Mononuclear cell (primary cell): ENCODE results near the gene YPEL1. TPM values are rescaled to one million over a fixed set of nuclear protein-coding genes. Genes with fewer than 3 reads are reported as not detected.
"Not testable (repeated sequence)": the region's sequence is repeated elsewhere in the genome, so short reads cannot be mapped to it uniquely, and the experiment has no call there.

Experiments used
- H3K27me3 ChIP-seq: 2 replicates; pipeline ENCODE4 v1.6.0; 2011; ENCODE audit warnings: low read length, control low read depth; ENCODE audit not compliant: insufficient read depth
- H3K4me1 ChIP-seq: 2 replicates; pipeline ENCODE4 v1.5.1; 2011; ENCODE audit warnings: mild to moderate bottlenecking, low read length, control low read depth; ENCODE audit not compliant: insufficient read depth
- H3K4me3 ChIP-seq: 2 replicates; pipeline ENCODE4 v1.5.1; 2011; ENCODE audit warnings: mild to moderate bottlenecking, low read length, moderate library complexity
- H3K9me3 ChIP-seq: 2 replicates; pipeline ENCODE4 v1.5.1; 2011; ENCODE audit warnings: low read depth, mild to moderate bottlenecking, control low read depth, low read length
- total RNA-seq: library from RNA; depleted of rRNA; stranded (reverse); fragments of >200 nt; gene quantifications from one replicate; pipeline ENCODE4 v1.2.3, GENCODE V29; 2012

The YPEL1 gene
- total RNA-seq, 1 donor: 3.8 TPM

DNA sequence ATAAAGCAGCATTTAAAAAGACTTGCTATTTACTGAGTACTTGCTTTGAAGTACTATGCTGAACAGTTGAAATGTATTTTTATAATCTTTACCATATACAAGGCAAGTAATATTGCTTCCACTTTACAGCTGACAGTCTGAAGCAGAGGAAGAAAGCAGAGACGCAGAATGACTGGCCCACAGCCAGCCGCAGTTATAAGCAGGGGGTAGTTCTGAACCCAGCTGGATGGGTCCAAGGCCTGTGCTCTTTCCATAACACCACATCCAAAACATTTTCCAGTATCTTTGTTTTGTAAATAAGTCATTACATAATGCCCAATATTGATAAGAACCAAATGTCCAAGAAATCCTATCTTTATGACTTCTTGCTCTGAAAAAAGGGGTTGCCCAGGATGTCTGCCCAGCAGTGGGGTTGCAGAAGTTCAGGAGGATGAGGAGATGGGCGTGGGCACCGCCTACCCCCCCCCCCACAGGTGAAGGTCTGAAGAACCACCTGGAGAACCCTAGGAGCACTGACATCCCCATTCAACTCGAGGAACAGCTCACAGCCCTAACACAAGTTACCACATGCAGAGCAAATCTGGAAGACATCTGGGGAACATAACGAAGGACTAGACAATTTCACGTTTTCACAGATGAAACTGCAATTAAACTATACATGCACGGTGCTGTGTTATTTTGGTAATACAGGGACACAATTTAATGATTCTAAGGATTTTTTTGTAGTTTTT lies 24.2 kb upstream of the YPEL1 start:
- H3K4me1 ChIP-seq: peaks cover 32% of the 10 kb centered on the region
- H3K27me3 ChIP-seq: no peaks in the 10 kb centered on the region
- no peak overlapping the region for H3K4me3 ChIP-seq
- H3K9me3 ChIP-seq: no peaks in the 10 kb centered on the region

DNA sequence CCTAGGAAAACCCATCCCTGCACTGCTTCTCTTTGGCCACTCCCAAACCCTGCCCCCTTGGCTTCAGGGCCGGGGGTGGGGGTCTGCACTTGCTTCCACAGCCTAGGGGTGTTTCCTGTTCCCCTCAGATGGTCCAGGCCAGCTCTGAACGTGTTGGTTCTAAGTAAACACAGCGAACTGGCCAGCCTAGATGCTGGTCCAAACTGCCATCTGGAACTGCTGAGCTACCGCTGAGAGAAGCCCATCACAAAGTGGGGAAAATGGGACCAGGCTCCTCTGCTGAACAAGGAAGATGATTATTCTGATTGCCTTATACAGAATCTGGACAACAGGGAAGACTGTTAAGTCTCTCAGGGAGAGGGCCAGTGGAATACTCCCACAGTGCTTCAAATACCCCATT lies 23.5 kb upstream of the YPEL1 start:
- peaks cover 25% of the 10 kb centered on the region for H3K4me1 ChIP-seq
- no peak overlapping the region for H3K4me3 ChIP-seq
- no peaks in the 10 kb centered on the region for H3K27me3 ChIP-seq
- no peaks in the 10 kb centered on the region for H3K9me3 ChIP-seq

DNA sequence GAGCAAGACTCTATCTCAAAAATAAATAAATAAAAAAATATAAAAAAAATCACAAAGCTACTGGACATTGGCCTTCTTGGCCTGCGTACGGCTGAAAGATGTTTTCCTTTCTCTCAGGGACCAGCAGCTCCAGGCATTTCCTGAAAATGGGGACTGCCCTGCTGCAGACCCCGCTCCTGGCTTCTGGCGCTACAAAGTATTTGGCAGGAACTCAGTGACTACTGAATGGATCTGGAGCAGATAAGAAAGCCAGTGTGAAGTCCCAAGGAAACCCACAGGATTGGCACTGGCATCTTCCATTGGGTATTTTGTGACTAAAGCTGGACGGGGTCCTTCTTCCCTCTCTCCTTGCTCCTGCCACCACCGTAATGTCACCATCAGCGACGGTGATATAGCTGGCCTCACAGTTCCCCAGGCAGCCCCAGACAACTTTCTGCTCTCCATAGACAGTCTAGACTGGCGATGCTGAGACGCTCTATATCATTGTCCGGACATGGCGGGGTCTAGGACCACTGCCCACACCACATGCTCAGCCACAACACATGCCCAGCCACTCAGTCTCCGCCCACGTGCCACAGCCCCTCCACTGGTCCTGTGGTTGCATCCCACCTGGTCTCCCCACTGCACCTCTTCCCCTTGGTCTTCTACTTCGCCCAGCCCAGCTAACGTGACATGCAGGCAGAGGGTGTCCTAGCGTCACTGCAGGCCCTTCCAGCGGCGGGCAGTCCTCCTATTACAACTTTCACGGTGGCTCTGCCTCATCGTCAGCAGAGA lies 22.7 kb upstream of the YPEL1 start:
- H3K9me3 ChIP-seq: no peaks in the 10 kb centered on the region
- H3K4me3 ChIP-seq: no peak overlapping the region
- no peaks in the 10 kb centered on the region for H3K27me3 ChIP-seq
- peaks cover 17% of the 10 kb centered on the region for H3K4me1 ChIP-seq

DNA sequence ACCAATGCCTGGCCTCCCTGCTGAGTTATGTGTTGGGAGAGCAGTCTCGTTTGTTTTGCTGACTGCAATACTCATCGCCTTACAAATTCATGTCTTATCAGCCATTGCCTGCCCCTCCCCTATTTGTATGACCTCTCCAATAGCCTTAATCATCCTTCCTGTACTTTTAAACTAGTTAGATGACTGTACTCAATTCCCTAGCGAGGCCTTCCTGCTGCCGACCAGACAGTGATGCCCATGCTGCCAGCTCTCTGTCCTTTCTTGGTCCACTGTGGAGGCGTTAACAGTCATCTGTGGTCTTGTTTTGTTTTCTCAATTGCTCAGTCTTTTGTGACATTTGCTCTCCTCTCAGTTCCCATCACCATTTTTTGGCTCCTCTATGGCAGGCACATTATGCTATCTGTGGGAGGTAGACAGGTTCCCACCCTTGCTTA lies 20.3 kb upstream of the YPEL1 start:
- H3K4me3 ChIP-seq: no peak overlapping the region
- H3K27me3 ChIP-seq: no peaks in the 10 kb centered on the region
- no peaks in the 10 kb centered on the region for H3K4me1 ChIP-seq
- no peaks in the 10 kb centered on the region for H3K9me3 ChIP-seq

DNA sequence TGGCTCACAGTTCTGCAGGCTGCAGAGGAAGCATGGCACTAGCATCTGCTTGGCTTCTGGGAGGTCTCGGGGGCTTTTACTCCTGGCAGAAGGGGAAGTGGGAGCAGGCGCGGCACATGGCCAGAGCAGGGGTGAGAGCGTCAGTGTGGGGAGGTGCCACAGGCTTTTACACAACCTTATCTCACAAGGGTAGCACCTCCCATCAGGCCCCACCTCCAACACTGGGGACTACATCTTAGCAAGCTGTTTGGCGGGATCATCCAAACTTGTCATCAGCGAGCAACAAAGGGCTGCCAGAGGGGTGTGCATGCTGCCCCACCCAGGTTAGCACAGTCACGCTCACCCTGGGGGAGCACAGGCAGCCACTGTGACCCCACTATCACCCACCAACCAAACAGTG lies 18.9 kb upstream of the YPEL1 start:
- Histone ChIP-seq H3K27me3 (no peaks in the 10 kb centered on the region), H3K4me3 (no peak overlapping the region), H3K9me3 (no peaks in the 10 kb centered on the region), H3K4me1 (no peaks in the 10 kb centered on the region)

DNA sequence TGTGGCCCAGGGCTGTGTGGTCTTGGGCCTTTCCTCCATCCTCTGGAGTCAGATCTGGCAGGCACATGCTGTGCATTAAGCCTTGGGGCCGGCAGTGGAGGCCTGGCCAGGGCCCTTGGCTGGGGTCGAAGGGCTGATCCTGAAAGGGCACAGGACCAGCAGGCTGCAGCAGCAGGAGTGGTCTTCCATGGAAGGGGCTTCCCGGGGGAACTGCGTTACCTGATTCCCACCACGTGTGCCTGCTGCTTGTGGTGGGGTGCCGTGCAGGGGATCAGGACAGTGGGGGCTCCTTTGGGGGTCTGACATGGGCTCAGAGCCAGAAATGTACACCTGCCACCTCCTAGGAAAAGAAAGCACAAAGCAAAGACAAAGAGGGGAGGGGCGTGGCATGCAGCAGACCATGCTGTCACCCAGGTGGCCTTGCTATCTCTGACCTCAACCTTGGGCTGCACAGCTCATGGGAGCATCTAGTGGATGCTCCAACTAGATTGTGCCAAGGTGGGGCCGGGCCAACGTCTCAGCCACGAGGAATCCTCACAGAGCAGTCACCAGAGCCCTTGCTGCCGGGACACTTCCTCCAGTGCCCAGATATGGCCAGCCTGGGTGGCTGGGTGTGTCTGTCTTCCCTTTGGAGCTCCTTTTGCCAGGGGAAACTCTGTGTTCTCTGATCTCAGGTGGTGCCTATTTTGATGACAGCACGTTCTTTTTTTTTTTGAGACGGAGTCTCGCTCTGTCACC lies 17.9 kb upstream of the YPEL1 start:
- Histone ChIP-seq H3K4me3 (no peak overlapping the region), H3K27me3 (no peaks in the 10 kb centered on the region), H3K4me1 (no peaks in the 10 kb centered on the region), H3K9me3 (no peaks in the 10 kb centered on the region)

DNA sequence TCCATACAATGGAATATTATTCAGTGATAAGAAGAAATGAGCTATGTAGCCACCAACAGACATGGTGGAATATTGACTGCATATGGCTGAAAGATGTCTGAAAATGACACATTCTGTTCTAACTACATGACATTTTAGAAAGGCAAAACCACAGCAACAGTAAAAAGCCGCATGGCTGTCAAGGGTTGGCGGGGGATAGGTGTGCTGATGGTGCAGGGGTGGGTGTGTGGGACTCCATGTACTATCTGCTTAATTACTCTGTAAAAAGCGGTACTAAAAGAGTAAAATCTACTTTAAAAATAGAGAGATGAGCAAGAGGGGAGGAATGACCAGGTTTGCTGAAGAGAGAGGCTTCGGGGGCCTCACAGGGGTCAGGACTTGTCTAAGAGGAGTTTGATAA lies 16.7 kb upstream of the YPEL1 start:
- H3K4me1 ChIP-seq: no peaks in the 10 kb centered on the region
- H3K27me3 ChIP-seq: no peaks in the 10 kb centered on the region
- no peak overlapping the region for H3K4me3 ChIP-seq
- H3K9me3 ChIP-seq: no peaks in the 10 kb centered on the region

DNA sequence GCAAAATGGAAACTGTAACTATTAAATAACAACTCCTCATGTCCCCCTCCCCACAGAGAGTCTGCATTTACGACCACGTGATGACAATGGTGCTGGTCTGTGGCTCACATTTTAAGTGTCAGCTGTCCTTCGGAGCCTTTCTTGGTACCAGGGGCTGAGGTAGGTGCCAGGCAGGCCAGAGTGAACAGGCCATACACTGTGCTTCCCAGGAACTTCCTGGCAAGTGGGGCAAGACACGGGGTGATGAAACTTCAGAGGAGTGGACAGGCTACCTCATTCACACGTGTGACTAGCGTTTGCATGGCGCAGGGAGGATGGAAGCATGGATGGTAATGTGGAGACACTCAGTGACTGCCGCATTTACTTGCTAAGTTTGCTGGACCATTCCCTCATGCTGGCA lies 10.4 kb upstream of the YPEL1 start:
- Histone ChIP-seq H3K4me3 (no peak overlapping the region), H3K27me3 (no peaks in the 10 kb centered on the region), H3K4me1 (no peaks in the 10 kb centered on the region), H3K9me3 (no peaks in the 10 kb centered on the region)

DNA sequence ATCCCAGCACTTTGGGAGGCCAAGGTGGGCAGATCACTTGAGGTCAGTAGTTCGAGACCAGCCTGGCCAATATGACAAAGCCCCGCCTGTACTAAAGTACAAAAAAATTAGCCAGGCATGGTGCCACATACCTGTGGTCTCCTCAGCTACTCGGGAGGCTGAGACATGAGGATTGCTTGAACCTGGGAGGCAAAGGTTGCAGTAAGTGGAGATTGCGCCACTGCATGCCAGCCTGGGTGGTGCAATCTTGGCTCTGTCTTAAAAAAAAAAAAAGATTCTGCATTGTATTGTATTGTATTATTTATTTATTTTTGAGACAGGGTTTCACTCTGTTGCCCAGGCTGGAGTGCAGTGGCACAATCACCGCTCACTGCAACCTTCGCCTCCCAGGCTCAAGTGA lies 9.3 kb upstream of the YPEL1 start:
- not testable (repeated sequence) for H3K4me3 ChIP-seq, H3K9me3 ChIP-seq, H3K4me1 ChIP-seq, H3K27me3 ChIP-seq

DNA sequence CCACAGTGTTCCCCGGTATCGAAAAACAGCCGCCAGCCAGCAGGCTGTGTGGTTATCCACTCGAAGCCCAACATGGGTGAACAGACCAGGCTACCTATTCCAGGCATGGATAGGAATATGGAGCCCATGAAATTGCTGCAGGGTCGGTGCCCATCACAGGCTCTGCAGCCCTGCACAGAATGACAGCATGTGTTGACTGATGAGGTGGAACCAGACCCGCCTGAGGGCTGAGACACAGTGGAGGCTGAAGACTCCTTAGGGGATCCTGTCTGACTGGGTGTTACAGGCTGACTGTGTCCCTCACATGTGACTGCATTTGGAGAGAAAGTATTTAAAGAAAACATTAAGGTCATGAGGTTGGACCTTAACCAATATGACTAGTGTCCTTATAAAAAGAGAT lies 6.2 kb upstream of the YPEL1 start:
- H3K4me1 ChIP-seq: peaks cover 2% of the 10 kb centered on the region
- H3K4me3 ChIP-seq: no peak overlapping the region
- H3K27me3 ChIP-seq: no peaks in the 10 kb centered on the region
- H3K9me3 ChIP-seq: no peaks in the 10 kb centered on the region

DNA sequence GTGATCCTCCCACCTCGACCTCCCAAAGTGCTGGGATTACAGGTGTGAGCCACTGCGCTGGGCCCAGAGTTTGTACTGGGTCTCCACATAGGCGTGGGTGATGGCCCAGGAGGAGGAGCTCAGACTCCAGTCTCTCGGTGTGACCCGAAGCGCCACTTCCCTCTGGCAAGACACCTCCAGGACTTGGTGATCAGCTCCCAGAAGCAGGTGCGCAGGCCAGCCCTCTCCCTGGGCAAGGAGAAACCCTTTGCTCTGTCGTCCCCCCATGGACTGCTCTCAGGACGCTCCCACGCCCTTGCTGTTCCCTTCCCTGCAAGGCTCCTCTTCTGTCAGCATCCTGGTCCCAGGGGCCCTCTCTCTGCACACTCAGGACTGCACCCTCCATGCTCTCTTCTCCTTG lies 5.5 kb upstream of the YPEL1 start:
- Histone ChIP-seq H3K9me3 (no peaks in the 10 kb centered on the region), H3K27me3 (no peaks in the 10 kb centered on the region), H3K4me1 (peaks cover 7% of the 10 kb centered on the region), H3K4me3 (no peak overlapping the region)

DNA sequence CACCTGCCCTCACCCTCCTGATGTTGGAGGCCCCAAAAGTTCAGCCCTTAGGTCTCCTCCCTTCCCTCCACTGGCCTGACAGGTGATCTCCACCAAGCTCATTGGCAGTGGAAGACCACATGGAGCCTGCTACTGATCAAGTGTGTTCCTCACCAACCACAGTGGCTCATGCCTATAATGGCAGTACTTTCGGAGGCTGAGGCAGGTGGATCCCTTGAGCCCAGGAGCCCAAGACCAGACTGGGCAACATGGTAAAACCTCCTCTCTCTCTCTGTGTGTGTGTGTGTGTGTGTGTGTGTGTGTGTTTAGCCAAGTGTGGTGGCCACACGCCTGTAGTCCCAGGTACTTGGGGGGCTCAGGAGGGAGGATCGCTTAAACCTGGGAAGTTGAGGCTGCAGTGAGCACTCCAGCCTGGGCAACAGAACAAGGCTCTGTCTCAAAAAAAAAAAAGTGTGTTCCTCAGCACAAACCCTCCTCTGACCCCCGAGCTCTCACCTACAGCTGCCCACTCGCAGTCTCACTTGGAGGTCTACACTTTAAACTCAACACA lies 4.3 kb upstream of the YPEL1 start:
- H3K4me1 ChIP-seq: peaks cover 10% of the 10 kb centered on the region
- H3K27me3 ChIP-seq: no peaks in the 10 kb centered on the region
- no peak overlapping the region for H3K4me3 ChIP-seq
- no peaks in the 10 kb centered on the region for H3K9me3 ChIP-seq

DNA sequence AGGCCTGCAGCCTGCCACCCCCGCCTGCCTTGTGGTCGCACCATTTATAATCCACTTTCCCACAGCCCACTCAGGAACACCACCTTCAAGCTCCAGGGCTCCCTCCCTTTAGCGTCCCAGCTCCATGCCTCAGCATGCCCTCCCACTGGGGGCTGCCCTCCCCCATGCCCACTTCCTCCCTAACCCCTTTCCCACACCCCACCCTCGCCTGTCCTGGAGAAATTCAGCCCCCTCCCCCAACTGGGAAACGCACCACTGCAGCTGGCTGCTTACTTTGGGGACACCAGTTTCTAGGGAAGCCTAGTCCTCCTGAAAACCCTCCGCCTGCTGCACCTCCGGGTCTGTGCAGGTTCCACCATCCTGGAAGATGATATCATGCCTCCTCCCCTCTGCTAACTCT lies 3.4 kb upstream of the YPEL1 start:
- Histone ChIP-seq H3K4me3 (no peak overlapping the region), H3K27me3 (no peaks in the 10 kb centered on the region), H3K9me3 (no peaks in the 10 kb centered on the region), H3K4me1 (peaks cover 20% of the 10 kb centered on the region)

DNA sequence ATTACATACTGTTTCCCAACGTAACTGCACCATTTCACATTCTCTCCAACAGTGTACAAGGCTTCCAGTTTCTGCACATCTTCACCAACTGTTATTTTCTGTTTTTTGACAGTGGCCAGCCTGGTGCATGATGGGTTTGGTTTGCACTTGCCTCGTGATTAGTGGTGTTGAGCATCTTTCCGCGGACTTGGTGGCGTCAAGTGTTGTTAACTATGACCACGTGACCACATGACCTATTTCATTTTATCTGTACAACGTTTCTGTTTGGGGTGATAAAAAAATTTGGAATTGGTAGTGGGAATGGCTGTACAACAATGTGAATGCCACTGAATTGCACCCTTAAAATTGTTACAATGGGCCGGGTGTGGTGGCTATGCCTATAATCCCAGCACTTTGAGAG lies 2.5 kb upstream of the YPEL1 start:
- Histone ChIP-seq H3K4me3 (no peak overlapping the region), H3K9me3 (no peaks in the 10 kb centered on the region), H3K27me3 (no peaks in the 10 kb centered on the region), H3K4me1 (peaks cover 22% of the 10 kb centered on the region)

DNA sequence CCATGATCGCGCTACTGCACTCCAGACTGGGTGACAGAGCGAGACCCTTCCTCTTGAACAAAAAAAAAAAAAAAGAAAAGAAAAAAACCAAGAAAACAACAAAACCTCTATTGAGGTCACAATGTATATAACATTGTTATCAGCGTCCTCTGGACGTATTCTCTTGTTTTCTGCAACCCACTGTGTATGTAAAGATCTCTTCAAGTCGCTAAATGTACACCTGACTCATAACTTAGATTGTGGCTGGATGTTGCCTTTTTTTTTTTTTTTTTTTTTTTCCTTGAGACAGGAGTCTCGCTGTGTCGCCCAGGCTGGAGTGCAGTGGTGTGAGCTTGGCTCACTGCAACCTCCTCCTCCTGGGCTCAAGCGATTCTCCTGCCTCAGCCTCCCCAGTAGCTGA lies 1.4 kb upstream of the YPEL1 start:
- H3K27me3 ChIP-seq: no peaks in the 10 kb centered on the region
- H3K4me1 ChIP-seq: peaks cover 22% of the 10 kb centered on the region
- no peaks in the 10 kb centered on the region for H3K9me3 ChIP-seq
- H3K4me3 ChIP-seq: no peak overlapping the region
